Measurements from ENCODE around the gene NDP.

DNA sequence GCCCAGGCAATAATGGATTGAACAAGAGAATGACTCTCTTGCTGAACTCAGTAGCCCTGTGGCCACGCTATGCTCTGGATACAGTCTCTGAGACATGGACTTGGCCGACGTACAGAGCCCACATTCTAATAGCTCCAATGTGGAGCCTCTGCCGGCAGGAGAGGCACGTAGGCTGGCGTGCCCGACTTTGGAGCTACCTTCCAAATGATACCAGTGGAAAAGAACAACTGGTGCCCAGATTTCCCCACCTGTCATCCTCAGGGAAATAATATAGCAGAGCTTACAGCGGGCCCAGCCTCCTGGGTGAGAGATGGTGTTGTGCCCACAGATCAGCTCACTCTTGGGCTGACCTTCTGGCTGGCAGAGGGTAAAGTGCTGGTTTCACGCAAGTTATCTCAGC is 10.6 kb downstream of the NDP start:
- TF ChIP-seq POLR2A (IDR thresholded peaks at IDR 0.05) = no peak
- TF ChIP-seq, protein P1, sequence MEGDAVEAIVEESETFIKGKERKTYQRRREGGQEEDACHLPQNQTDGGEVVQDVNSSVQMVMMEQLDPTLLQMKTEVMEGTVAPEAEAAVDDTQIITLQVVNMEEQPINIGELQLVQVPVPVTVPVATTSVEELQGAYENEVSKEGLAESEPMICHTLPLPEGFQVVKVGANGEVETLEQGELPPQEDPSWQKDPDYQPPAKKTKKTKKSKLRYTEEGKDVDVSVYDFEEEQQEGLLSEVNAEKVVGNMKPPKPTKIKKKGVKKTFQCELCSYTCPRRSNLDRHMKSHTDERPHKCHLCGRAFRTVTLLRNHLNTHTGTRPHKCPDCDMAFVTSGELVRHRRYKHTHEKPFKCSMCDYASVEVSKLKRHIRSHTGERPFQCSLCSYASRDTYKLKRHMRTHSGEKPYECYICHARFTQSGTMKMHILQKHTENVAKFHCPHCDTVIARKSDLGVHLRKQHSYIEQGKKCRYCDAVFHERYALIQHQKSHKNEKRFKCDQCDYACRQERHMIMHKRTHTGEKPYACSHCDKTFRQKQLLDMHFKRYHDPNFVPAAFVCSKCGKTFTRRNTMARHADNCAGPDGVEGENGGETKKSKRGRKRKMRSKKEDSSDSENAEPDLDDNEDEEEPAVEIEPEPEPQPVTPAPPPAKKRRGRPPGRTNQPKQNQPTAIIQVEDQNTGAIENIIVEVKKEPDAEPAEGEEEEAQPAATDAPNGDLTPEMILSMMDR (IDR thresholded peaks at IDR 0.05) = no peak
